HFFc6 (cell line): ENCODE measurements around the gene MYO10. TPM values are rescaled to one million over a fixed set of nuclear protein-coding genes. Genes with fewer than 3 reads are reported as not detected.

Experiments
- DNase-seq: peaks from one replicate; pipeline ENCODE4 v3.0.0-alpha.2; 2018
- H3K27ac Mint-ChIP-seq: 2 replicates; pipeline ENCODE4 v1.8.0; 2020; ENCODE audit warnings: mild to moderate bottlenecking, mixed read lengths
- H3K27me3 Mint-ChIP-seq: 2 replicates; pipeline ENCODE4 v1.8.0; 2021; ENCODE audit warnings: mild to moderate bottlenecking, moderate library complexity, mixed read lengths; ENCODE audit not compliant: insufficient read depth
- H3K36me3 Mint-ChIP-seq: 2 replicates; pipeline ENCODE4 v1.8.0; 2021; ENCODE audit warnings: low read depth, mixed read lengths
- H3K4me1 Mint-ChIP-seq: 2 replicates; pipeline ENCODE4 v1.8.0; 2020; ENCODE audit warnings: low read depth, mixed read lengths
- H3K4me3 Mint-ChIP-seq: 2 replicates; pipeline ENCODE4 v1.8.0; 2020; ENCODE audit warnings: mild to moderate bottlenecking, moderate library complexity, mixed read lengths
- H3K9me3 Mint-ChIP-seq: 2 replicates; pipeline ENCODE4 v1.8.0; 2020; ENCODE audit warnings: mild to moderate bottlenecking, mixed read lengths
- CTCF ChIP-seq: fragments of 200-600 bp; sonication (generic); IDR thresholded peaks from 2 replicates; pipeline ENCODE4 v1.5.0; 2021; ENCODE audit warnings: antibody characterized with exemption, mild to moderate bottlenecking
- total RNA-seq, 6 experiments: library from RNA; stranded (reverse); fragmentation: NEBNext Ultra II Directional; extraction: Animal tissue kit (Norgen Biotek cat#: 25700); gene quantifications; 2 replicates in 1 of 6; 3 replicates in 5 of 6; pipeline ENCODE4 v1.2.3, GENCODE V29; 2021

The MYO10 gene
- total RNA-seq, 6 experiments from 2014 or later: 99.4 to 142 (median 129) TPM

GRCh38 chr5:16921211-16921610 lies 14.9 kb downstream of the MYO10 start:
- TF ChIP-seq CTCF: no peak
- no peaks in the 10 kb centered on the region for H3K9me3 Mint-ChIP-seq
- no peak overlapping the region for H3K4me3 Mint-ChIP-seq
- no peak for DNase-seq
- H3K27me3 Mint-ChIP-seq: peaks cover 4% of the 10 kb centered on the region
- no peak overlapping the region for H3K27ac Mint-ChIP-seq
- H3K4me1 Mint-ChIP-seq: peaks cover 71% of the 10 kb centered on the region
- H3K36me3 Mint-ChIP-seq: peaks cover 17% of the 10 kb centered on the region

- Mint-ChIP-seq H3K4me1 (peaks cover 74% of the 10 kb centered on the region), H3K9me3 (no peaks in the 10 kb centered on the region), H3K4me3 (no peak overlapping the region), H3K27ac (peak overlapping the region; percentile 57), H3K36me3 (peaks cover 21% of the 10 kb centered on the region), H3K27me3 (peaks cover 4% of the 10 kb centered on the region)
- TF ChIP-seq CTCF: no peak
- DNase-seq: no peak
These were observed 15.8 kb downstream of the MYO10 start for GRCh38 chr5:16920109-16920816.

- Mint-ChIP-seq H3K27me3 (peaks cover 4% of the 10 kb centered on the region), H3K27ac (peak overlapping the region; percentile 35)
- no peak for TF ChIP-seq CTCF
These were observed 17.0 kb downstream of the MYO10 start for GRCh38 chr5:16918891-16919671.

GRCh38 chr5:16918156-16918555 lies 17.9 kb downstream of the MYO10 start:
- Mint-ChIP-seq H3K27ac (peak overlapping the region; percentile 72), H3K36me3 (peaks cover 31% of the 10 kb centered on the region), H3K27me3 (peaks cover 4% of the 10 kb centered on the region), H3K4me3 (no peak overlapping the region), H3K9me3 (no peaks in the 10 kb centered on the region), H3K4me1 (peaks cover 87% of the 10 kb centered on the region)
- no peak for TF ChIP-seq CTCF
- no peak for DNase-seq

More at GRCh38 chr5:16918891-16919671, 17.0 kb downstream of the MYO10 start:
- DNase-seq: no peak
- Mint-ChIP-seq H3K4me3 (no peak overlapping the region), H3K4me1 (peaks cover 79% of the 10 kb centered on the region), H3K9me3 (no peaks in the 10 kb centered on the region), H3K36me3 (peaks cover 25% of the 10 kb centered on the region)

- DNase-seq: peak; percentile 95
- Mint-ChIP-seq H3K27ac (peak overlapping the region; percentile 72), H3K4me3 (peak overlapping the region; percentile 70), H3K4me1 (peaks cover 88% of the 10 kb centered on the region), H3K36me3 (peaks cover 30% of the 10 kb centered on the region), H3K27me3 (peaks cover 4% of the 10 kb centered on the region), H3K9me3 (no peaks in the 10 kb centered on the region)
- TF ChIP-seq CTCF: no peak
These were observed 19.7 kb downstream of the MYO10 start for GRCh38 chr5:16916262-16916878.
